HG02884 (cell line): ENCODE data around the gene ACSL1.

ENCODE experiments used
- ATAC-seq: cut with Tn5 transposase; IDR thresholded peaks from one replicate; pipeline ENCODE4 v1.9.1; 2021; ENCODE audit warnings: mild to moderate bottlenecking, moderate library complexity; ENCODE audit not compliant: unreplicated experiment

The ACSL1 gene

GRCh38 chr4:184825896-184826690 lies at the start of gene ACSL1:
Gene ACSL1 (minus strand): TSS chr4:184825968. CDS start chr4:184803514, 22,454 bp downstream.
- ATAC-seq = peak; percentile 57

GRCh38 chr4:184873054-184873453 lies 47.3 kb upstream of the ACSL1 start:
- ATAC-seq = no peak

- no peak for ATAC-seq
These were observed 45.0 kb upstream of the ACSL1 start for GRCh38 chr4:184870718-184871117.

- no peak for ATAC-seq
These were observed 42.9 kb upstream of the ACSL1 start for GRCh38 chr4:184868623-184869022.

GRCh38 chr4:184863916-184864315 lies 38.1 kb upstream of the ACSL1 start:
- no peak for ATAC-seq

GRCh38 chr4:184861047-184861446 lies 35.3 kb upstream of the ACSL1 start:
- no peak for ATAC-seq

GRCh38 chr4:184860018-184860779 lies 34.4 kb upstream of the ACSL1 start:
- ATAC-seq = no peak

GRCh38 chr4:184857441-184858121 lies 31.8 kb upstream of the ACSL1 start:
- no peak for ATAC-seq

- no peak for ATAC-seq
These were observed 30.5 kb upstream of the ACSL1 start for GRCh38 chr4:184856277-184856609.

- no peak for ATAC-seq
These were observed 28.9 kb upstream of the ACSL1 start for GRCh38 chr4:184854673-184855072.

GRCh38 chr4:184853436-184853835 lies 27.7 kb upstream of the ACSL1 start:
- no peak for ATAC-seq

GRCh38 chr4:184851886-184852285 lies 26.1 kb upstream of the ACSL1 start:
- ATAC-seq = no peak

GRCh38 chr4:184851200-184851541 lies 25.4 kb upstream of the ACSL1 start:
- peak; percentile 61 for ATAC-seq

- ATAC-seq = peak; percentile 54
These were observed 24.8 kb upstream of the ACSL1 start for GRCh38 chr4:184850431-184851199.

GRCh38 chr4:184850018-184850417 lies 24.2 kb upstream of the ACSL1 start:
- no peak for ATAC-seq

- peak; percentile 31 for ATAC-seq
These were observed 23.4 kb upstream of the ACSL1 start for GRCh38 chr4:184849185-184849584.

- no peak for ATAC-seq
These were observed 22.7 kb upstream of the ACSL1 start for GRCh38 chr4:184848510-184848909.

- no peak for ATAC-seq
These were observed 20.8 kb upstream of the ACSL1 start for GRCh38 chr4:184846531-184846930.

GRCh38 chr4:184845367-184846021 lies 19.7 kb upstream of the ACSL1 start:
- no peak for ATAC-seq

GRCh38 chr4:184844742-184845141 lies 19.0 kb upstream of the ACSL1 start:
- ATAC-seq = no peak
